RWPE1 (cell line): ENCODE data around the gene OR10A7.
"Not testable (repeated sequence)": the region's sequence is repeated elsewhere in the genome, so short reads cannot be mapped to it uniquely, and the experiment has no call there.

ENCODE experiments used
- CTCF ChIA-PET: fragments of 350-600 bp; sonication (Branson Sonifier 250); formaldehyde crosslinking; extraction: SDS; loops from one replicate; lab custom pipeline; 2021; lab: Yijun Ruan, JAX
- POLR2A ChIA-PET: fragments of 400-600 bp; formaldehyde crosslinking; extraction: SDS; loops from one replicate; lab custom pipeline; 2020; ENCODE audit warnings: antibody characterized with exemption; ENCODE audit not compliant: low non-redundant PET; lab: Yijun Ruan, JAX
- DNase-seq: peaks from one replicate; pipeline ENCODE4 v3.0.0; 2012; ENCODE audit warnings: low spot score
- H3K27ac ChIP-seq: fragments of 450-650 bp; 2 replicates; pipeline ENCODE4 v1.5.1; 2017
- CTCF ChIP-seq: fragments of 450-650 bp; conservative IDR thresholded peaks from 2 replicates; pipeline ENCODE4 v1.5.1; 2017; ENCODE audit warnings: low read depth, mild to moderate bottlenecking

OR10A7 gene

GRCh38 chr12:55220725-55221124, at the start of gene OR10A7:
TSS of gene OR10A7 (plus strand) at chr12:55221025. CDS start at chr12:55221025, 0 bp downstream.
- no peak for TF ChIP-seq CTCF
- CTCF ChIA-PET, result no interaction called here
- POLR2A ChIA-PET, result no interaction called here
- H3K27ac ChIP-seq, result no peak within 1 kb of the TSS
- no peak for DNase-seq

GRCh38 chr12:55171445-55171844, 49.4 kb upstream of the OR10A7 start:
- no peak for TF ChIP-seq CTCF
- DNase-seq, result no peak
- POLR2A ChIA-PET, result no interaction called here
- no peak overlapping the region for H3K27ac ChIP-seq
- CTCF ChIA-PET, result interaction anchor here (1.2 kb wide), 1 partner anchor 14 kb away, joined by 3 read pairs; no protein-coding TSS in a partner anchor

GRCh38 chr12:55171846-55172245, 49.0 kb upstream of the OR10A7 start:
- DNase-seq, POLR2A ChIA-PET, H3K27ac ChIP-seq: not testable (repeated sequence)
- CTCF ChIA-PET, result interaction anchor here (1.2 kb wide), 1 partner anchor 14 kb away, joined by 3 read pairs; no protein-coding TSS in a partner anchor

- ChIA-PET POLR2A (no interaction called here), CTCF (interaction anchor here (0.6 to 1.2 kb wide), 3 partner anchors 13 to 1780 kb away, joined by 3 to 6 read pairs (median 3); no protein-coding TSS in a partner anchor)
- H3K27ac ChIP-seq, result no peak overlapping the region
- no peak for TF ChIP-seq CTCF
- peak; percentile 13 for DNase-seq
Observed at GRCh38 chr12:55172686-55173085, 48.1 kb upstream of the OR10A7 start.

- TF ChIP-seq CTCF, result no peak
- no peak overlapping the region for H3K27ac ChIP-seq
- POLR2A ChIA-PET, result no interaction called here
- no peak for DNase-seq
- CTCF ChIA-PET, result no interaction called here
Observed at GRCh38 chr12:55173456-55173855, 47.4 kb upstream of the OR10A7 start.

GRCh38 chr12:55188573-55188972, 32.3 kb upstream of the OR10A7 start:
- ChIA-PET CTCF (interaction anchor here (0.8 to 1.6 kb wide), 2 partner anchors 426 to 431 kb away, joined by 6 to 21 read pairs; no protein-coding TSS in a partner anchor), POLR2A (no interaction called here)
- no peak for TF ChIP-seq CTCF
- no peak overlapping the region for H3K27ac ChIP-seq
- DNase-seq, result no peak

- H3K27ac ChIP-seq, result no peak overlapping the region
- peak; percentile 53 for DNase-seq
- POLR2A ChIA-PET, result no interaction called here
- CTCF ChIA-PET, result interaction anchor here (0.6 to 1.6 kb wide), 6 partner anchors 12 to 1458 kb away, joined by 3 to 21 read pairs (median 4); no protein-coding TSS in a partner anchor
- TF ChIP-seq CTCF, result peak; percentile 71
Observed at GRCh38 chr12:55188974-55189556, 31.8 kb upstream of the OR10A7 start.
